Measurements from ENCODE around the gene PRPH.

DNA sequence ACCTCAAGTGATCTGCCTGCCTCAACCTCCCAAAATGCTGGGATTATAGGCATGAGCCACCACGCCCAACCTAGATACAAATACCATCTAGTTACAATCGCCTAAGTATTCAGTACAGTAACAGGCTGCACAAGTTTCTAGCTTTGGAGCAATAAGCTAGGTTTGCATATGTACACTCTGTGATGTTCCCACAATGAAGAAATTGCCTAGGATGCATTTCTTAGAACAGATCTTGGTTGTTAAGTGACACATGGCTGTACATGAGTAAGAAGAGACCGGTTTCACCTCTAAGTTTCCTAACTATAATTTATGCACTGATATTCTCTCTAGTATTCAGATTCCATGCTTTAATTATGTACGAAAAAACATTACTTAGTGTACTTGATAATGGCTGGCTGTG, 35.5 kb upstream of the PRPH start:
- TF ChIP-seq CTCF (IDR thresholded peaks at IDR 0.05; ENCODE audit: borderline replicate concordance, extremely low read depth, low read length, poor library complexity, severe bottlenecking) (no peak), EZH2 (IDR thresholded peaks at IDR 0.05; ENCODE audit: borderline replicate concordance, low read depth, low read length, severe bottlenecking) (no peak)

All from DND-41 (cell line).